K562 (cell line): ENCODE data around the gene TMCC2. TPM values are rescaled to one million over a fixed set of nuclear protein-coding genes. Genes with fewer than 3 reads are reported as not detected.
A peak's percentile ranks its signal among the peaks of the same experiment; 100 is the strongest.

ENCODE experiments used
- ARID2 ChIP-seq: fragments of 450-650 bp; IDR thresholded peaks from 2 replicates; pipeline ENCODE4 v1.6.1; 2017; ENCODE audit warnings: antibody characterized with exemption, mild to moderate bottlenecking
- ARNT ChIP-seq, 2 experiments: fragments of 450-650 bp; IDR thresholded peaks; 2 replicates each; pipeline ENCODE4 v1.6.1; 2016; ENCODE audit warnings: mild to moderate bottlenecking in 1 of 2
- ESRRB ChIP-seq: fragments of 250-450 bp; sonication (Bioruptor Pico); IDR thresholded peaks from 2 replicates; pipeline ENCODE4 v1.5.0; 2020; ENCODE audit warnings: mild to moderate bottlenecking, moderate library complexity, borderline replicate concordance
- HMGN3 ChIP-seq: IDR thresholded peaks from 2 replicates; pipeline ENCODE4 v1.6.1; 2011; ENCODE audit warnings: borderline replicate concordance, low read depth, mild to moderate bottlenecking, mixed read lengths, low read length; ENCODE audit not compliant: insufficient read length; ENCODE audit errors: extremely low read depth
- HNRNPK ChIP-seq: fragments of 200-400 bp; formaldehyde crosslinking; IDR thresholded peaks from one replicate; pipeline ENCODE4 v1.6.1; 2018; ENCODE audit warnings: mild to moderate bottlenecking, low read depth, low read length; ENCODE audit not compliant: poor library complexity, severe bottlenecking
- JUND ChIP-seq, 2 experiments: IDR thresholded peaks; 2 replicates in 1 of 2; 3 replicates in 1 of 2; pipeline ENCODE4 v1.6.1; 2011; ENCODE audit warnings: borderline replicate concordance in 2 of 2, low read depth in 2 of 2, low read length in 2 of 2, improper control_type of control experiment in 1 of 2, missing biosample characterization in 1 of 2, missing genetic modification characterization in 1 of 2, missing genetic modification reagents in 1 of 2
- MCM7 ChIP-seq, 2 experiments: fragments of 450-650 bp; IDR thresholded peaks; 2 replicates each; pipeline ENCODE4 v1.6.1; 2016 to 2018
- MTA3 ChIP-seq: fragments of 450-650 bp; formaldehyde crosslinking; IDR thresholded peaks from 2 replicates; pipeline ENCODE4 v1.6.1; 2017; ENCODE audit warnings: mild to moderate bottlenecking, borderline replicate concordance
- RHOXF2B ChIP-seq: fragments of 250-450 bp; sonication (Bioruptor Pico); conservative IDR thresholded peaks from 2 replicates; pipeline ENCODE4 v1.5.1; 2021
- ZNF121 ChIP-seq: sonication (generic); formaldehyde crosslinking; conservative IDR thresholded peaks from 2 replicates; pipeline ENCODE4 v1.8.0; 2022; ENCODE audit warnings: missing genetic modification reagents
- ZNF589 ChIP-seq: fragments of 200-800 bp; sonication (Bioruptor generic); IDR thresholded peaks from 2 replicates; pipeline ENCODE4 v1.6.1; 2016; ENCODE audit warnings: low read depth, missing genetic modification characterization, missing compliant biosample characterization
- polyA plus RNA-seq, 8 experiments: library from polyadenylated mRNA; depleted of rRNA in 4 of 8; stranded (reverse) in 5 of 8; unstranded in 3 of 8; fragments of >200 nt; fragmentation: Nextera tagmentation in 2 of 8; fragmentation: Illumina TruSeq in 1 of 8; extraction: Ambion mirVana in 2 of 8; extraction: Trizol in 1 of 8; gene quantifications; 2 replicates each; pipeline versions ENCODE4 v1.2.1 to v1.2.3, GENCODE V29; 2011 to 2014; ENCODE audit warnings: inconsistent platforms in 1 of 8, missing spikeins in 1 of 8
- total RNA-seq, 7 experiments: library from RNA; depleted of rRNA in 6 of 7; stranded (reverse); fragments of >200 nt in 6 of 7; fragmentation: Illumina TruSeq in 2 of 7; extraction: Trizol in 2 of 7; gene quantifications; 2 replicates each; pipeline versions ENCODE4 v1.2.1 to v1.2.3, GENCODE V29; 2011 to 2021; ENCODE audit warnings: low replicate concordance in 1 of 7

The TMCC2 gene
- total and polyA plus RNA-seq, 9 of the 15 experiments (the other 6 are each of a cell fraction or from before 2014, with no cell fraction given) = 0.06 to 1.8 (median 0.98) TPM

GRCh38 chr1:205211169-205211838, 16.4 kb upstream of the TMCC2 start, which contains the start of gene DSTYK (continued):
- peak; percentile 84; the same call in 1 of the 2 replicates for TF ChIP-seq ZNF589 (CRISPR knock-in tag)
- TF ChIP-seq HMGN3 = peak; percentile 92
- no peak for TF ChIP-seq HNRNPK
- TF ChIP-seq MCM7 (IDR thresholded peaks at IDR 0.05) = no peak
- no peak for TF ChIP-seq ESRRB (CRISPR knock-in tag)
- TF ChIP-seq ARNT (IDR thresholded peaks at IDR 0.05) = peak; percentile 82 to 97; a peak in 3 of 4 replicates
- no peak for TF ChIP-seq ZNF121
- peak; percentile 94 for TF ChIP-seq MTA3
- TF ChIP-seq ARID2 = no peak
- peak; percentile 90 for TF ChIP-seq JUND (IDR thresholded peaks at IDR 0.05; ENCODE audit: borderline replicate concordance, low read depth, low read length)
- TF ChIP-seq JUND (tag; IDR thresholded peaks at IDR 0.05; ENCODE audit: borderline replicate concordance, low read depth, low read length) = peak; percentile 63; the same call in 1 of the 3 replicates
- peak; percentile 53; the same call in 1 of the 2 replicates for TF ChIP-seq RHOXF2B
